ENCODE results near the gene TSPOAP1.

DNA sequence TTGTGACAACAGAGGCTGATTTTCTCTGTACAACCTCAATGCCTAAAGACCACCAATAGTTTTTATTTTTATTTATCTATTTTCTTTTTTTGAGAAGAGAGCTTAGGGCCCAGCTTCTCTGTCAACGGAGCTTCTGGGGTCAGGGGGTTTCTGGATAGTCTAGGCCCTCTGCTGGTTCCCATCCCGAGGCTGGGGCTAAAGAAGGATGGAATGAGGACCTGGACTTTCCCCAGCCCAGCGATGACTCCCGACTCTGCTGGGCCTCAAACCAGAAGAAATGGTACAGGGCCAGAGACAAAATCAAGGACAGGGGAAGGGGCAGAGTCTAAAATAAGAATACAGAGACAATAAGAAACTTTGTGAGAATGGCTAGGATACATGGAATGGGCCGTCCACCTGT is 5.7 kb upstream of the TSPOAP1 start:
- TF ChIP-seq, protein P1, sequence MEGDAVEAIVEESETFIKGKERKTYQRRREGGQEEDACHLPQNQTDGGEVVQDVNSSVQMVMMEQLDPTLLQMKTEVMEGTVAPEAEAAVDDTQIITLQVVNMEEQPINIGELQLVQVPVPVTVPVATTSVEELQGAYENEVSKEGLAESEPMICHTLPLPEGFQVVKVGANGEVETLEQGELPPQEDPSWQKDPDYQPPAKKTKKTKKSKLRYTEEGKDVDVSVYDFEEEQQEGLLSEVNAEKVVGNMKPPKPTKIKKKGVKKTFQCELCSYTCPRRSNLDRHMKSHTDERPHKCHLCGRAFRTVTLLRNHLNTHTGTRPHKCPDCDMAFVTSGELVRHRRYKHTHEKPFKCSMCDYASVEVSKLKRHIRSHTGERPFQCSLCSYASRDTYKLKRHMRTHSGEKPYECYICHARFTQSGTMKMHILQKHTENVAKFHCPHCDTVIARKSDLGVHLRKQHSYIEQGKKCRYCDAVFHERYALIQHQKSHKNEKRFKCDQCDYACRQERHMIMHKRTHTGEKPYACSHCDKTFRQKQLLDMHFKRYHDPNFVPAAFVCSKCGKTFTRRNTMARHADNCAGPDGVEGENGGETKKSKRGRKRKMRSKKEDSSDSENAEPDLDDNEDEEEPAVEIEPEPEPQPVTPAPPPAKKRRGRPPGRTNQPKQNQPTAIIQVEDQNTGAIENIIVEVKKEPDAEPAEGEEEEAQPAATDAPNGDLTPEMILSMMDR (IDR thresholded peaks at IDR 0.05 in 4 of 5, conservative IDR thresholded peaks at IDR 0.05 in 1 of 5) = no peak
- TF ChIP-seq POLR2A (IDR thresholded peaks at IDR 0.05) = no peak

Data from gastrocnemius medialis (tissue), 4 donors.